GM21381 (cell line): Measurements from ENCODE around the gene LMBRD2.
A peak's percentile ranks its signal among the peaks of the same experiment; 100 is the strongest.
"Not testable (repeated sequence)": the region's sequence is repeated elsewhere in the genome, so short reads cannot be mapped to it uniquely, and the experiment has no call there.

ENCODE experiments used
- ATAC-seq: cut with Tn5 transposase; IDR thresholded peaks from one replicate; pipeline ENCODE4 v1.9.1; 2021; ENCODE audit warnings: mild to moderate bottlenecking, moderate library complexity; ENCODE audit not compliant: unreplicated experiment

Gene LMBRD2

GRCh38 chr5:36151434-36152323 lies at the start of gene LMBRD2, which contains the start of gene SKP2:
Gene LMBRD2, minus strand, starts transcription at chr5:36151887. Its CDS starts 8,538 bp downstream, at chr5:36143349.
Gene SKP2, plus strand, starts transcription at chr5:36152111. Its CDS starts 152 bp downstream, at chr5:36152263.
- peak; percentile 98 for ATAC-seq

DNA sequence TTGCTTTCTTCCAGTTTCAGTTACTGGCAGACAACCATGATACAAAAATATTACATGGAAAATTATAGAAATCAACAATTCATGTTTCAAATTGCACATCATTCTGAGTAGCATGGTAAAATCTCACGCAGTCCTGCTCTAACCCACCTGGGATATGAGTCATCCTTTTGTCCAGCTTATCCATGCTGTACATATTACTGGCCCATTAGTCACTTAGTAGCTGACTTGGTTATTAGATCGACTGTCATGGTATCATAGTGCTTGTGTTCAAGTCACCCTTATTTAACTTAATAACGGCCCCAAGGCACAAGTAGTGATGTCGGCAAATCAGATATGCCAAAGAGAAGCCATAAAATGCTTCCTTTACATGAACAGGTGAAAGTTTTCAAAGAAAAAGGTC lies 48.8 kb upstream of the LMBRD2 start:
- no peak for ATAC-seq

DNA sequence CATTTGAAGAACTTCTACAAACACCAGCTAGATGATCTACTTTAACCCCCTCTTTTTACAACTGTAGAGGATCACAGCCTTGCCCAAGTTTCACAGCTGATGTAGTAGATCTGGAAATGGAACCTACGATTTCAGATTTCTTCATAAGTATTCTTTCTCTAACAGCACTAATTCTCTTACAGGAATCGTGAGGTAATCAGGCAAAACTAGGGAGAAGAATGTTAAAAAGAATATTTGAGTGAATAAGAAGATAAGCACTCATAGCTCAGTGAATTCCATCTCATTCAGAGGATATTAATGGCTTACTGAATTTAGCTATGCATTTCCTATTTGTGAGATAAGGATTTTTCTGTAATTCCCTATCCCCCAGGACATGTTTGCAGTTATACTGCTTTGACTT lies 47.9 kb upstream of the LMBRD2 start:
- no peak for ATAC-seq

- ATAC-seq, result not testable (repeated sequence)
These were observed 47.1 kb upstream of the LMBRD2 start for GRCh38 chr5:36198783-36199182.

GRCh38 chr5:36198281-36198680 lies 46.6 kb upstream of the LMBRD2 start:
- no peak for ATAC-seq

GRCh38 chr5:36193746-36194145 lies 42.1 kb upstream of the LMBRD2 start:
- ATAC-seq, result no peak

GRCh38 chr5:36184408-36184807 lies 32.7 kb upstream of the LMBRD2 start:
- not testable (repeated sequence) for ATAC-seq

- ATAC-seq, result no peak
These were observed 30.1 kb upstream of the LMBRD2 start for GRCh38 chr5:36181774-36182173.

DNA sequence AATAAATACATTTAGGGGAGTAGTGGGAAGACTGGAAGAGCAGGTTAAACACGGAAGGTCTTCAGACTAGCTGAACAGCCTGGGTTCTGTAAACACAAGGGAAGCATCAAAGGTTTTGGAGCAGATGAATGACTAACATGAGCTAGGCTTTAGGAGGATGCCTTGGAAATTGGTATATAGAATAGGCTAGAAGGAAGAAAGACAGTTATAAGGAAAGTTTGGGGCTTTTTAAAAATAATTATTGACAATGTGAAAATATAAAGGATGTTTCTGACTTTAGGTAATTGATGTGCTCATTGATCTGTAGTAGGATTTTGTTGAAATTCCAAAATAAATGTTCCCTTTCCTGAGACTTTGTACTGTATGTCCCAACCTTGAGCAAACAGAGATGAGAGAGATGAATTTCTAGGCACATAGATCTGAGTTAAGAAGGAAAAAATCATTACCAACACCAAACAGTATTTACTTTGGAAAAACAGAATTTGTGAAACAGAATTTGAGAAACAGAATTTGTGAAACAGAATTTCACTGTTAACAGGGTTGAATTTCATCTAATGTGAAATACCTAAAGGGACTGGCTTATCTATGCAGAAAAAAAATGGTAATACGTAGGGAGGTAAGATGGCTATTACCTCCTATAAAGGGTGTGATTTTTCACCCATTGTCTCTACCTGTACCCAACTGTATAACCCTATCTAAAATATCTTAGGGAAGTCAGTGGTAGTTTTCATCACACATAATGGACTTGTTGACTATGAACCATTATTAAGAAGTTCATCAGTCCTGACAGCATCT lies 29.1 kb upstream of the LMBRD2 start:
- no peak for ATAC-seq

GRCh38 chr5:36179950-36180349 lies 28.3 kb upstream of the LMBRD2 start:
- no peak for ATAC-seq

- no peak for ATAC-seq
These were observed 26.8 kb upstream of the LMBRD2 start for GRCh38 chr5:36178524-36178890.

DNA sequence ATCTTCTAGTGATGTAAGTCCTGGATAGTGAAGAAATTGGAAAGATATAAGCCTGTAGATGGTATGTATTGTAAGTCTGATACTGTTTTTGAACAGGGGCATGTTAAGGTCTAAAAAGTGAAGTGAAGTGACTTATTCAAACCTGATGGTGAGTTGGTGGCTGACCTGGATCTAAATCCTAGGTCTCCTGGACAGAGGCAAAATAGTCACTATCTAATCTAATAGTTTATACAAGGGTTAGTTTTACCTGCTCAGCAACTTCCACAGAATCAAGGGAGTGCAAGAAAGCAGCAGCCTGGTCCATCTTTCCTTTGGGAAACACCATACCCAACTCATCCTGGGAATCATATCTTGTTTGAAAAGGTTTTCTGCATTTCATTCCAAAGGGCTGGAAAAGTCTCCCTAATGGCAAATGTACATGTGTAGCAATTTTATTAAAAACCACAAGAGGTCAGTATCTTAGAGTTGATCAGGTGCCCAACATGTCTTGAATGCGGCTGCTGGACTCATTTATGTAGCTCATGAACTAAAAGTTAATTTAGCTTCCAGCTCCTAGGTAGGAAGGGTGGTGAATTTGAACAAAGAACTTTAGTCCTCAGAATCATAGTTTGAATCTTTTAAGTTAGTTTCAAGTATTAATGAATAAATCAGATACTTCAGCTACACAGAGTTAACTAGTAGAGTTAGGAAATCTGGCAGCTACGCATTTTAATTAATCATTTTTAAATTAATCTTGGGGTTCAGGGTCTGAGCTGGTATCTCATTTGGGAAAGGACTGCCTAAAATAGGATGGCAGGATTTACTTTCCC lies 26.2 kb upstream of the LMBRD2 start:
- ATAC-seq, result no peak

- peak; percentile 98 for ATAC-seq
These were observed 25.5 kb upstream of the LMBRD2 start for GRCh38 chr5:36177154-36177553.

- no peak for ATAC-seq
These were observed 23.4 kb upstream of the LMBRD2 start for GRCh38 chr5:36175043-36175442.

DNA sequence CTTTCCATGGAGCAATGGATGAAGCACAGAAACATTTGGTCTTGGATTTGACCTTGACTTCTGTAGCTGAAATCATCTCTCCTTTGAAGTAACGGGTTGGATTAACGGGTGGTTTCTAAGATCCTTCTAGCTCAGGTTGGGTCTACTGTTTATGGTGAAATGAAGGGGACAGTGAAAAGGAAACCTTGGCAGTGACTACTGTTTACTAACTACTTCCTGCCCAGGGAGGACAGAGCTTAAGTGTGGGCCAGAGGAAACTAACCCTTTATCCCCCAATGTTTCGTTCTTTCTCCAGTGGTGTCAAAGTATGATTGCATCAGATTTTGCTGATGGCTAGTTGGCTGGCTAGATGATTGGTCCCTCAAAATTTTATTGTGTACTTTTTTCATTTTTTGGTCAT lies 22.4 kb upstream of the LMBRD2 start:
- ATAC-seq, result no peak

DNA sequence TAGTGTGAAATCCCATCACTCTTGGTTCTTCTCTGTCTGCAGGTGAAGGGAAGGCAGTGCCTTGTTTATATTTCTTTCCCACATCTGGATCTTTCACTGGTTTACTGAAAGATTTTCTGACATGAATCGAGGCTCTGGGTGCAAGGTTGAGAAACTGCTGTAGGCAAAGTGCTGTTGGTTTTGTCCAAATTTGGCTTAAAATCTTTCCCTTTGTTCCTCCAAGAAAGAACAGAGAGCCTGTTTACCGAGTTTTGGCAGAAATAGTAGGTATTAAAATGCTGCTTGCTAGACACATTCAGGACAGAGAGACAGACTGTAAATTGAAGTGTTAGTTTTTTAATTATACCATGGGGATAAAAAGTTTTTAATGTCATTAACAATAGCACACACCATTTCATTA lies 21.7 kb upstream of the LMBRD2 start:
- ATAC-seq, result no peak

DNA sequence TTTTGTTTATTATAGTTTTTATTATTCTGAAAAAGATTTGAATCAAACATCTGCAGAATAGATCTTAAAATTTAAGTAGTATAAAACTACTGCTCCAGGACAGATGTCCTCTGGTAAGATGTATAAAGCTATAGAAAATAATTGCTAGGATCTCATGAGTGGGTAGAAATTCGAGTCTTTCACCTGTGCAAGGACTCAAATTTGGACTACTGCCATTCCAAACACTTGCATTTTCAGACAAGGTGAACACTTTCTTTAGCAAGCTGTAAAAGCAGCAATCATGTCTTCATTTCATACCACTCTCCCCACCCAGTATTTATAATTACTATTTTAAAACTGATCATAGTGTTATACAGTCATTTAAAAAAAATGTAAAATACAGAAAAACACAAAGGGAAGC lies 20.9 kb upstream of the LMBRD2 start:
- ATAC-seq, result no peak

GRCh38 chr5:36170832-36171424 lies 19.2 kb upstream of the LMBRD2 start:
- ATAC-seq, result no peak

- no peak for ATAC-seq
These were observed 17.1 kb upstream of the LMBRD2 start for GRCh38 chr5:36168737-36169136.

GRCh38 chr5:36164461-36164860 lies 12.8 kb upstream of the LMBRD2 start:
- no peak for ATAC-seq
